ENCODE results near the gene SPACDR.
"Not testable (repeated sequence)": the region's sequence is repeated elsewhere in the genome, so short reads cannot be mapped to it uniquely, and the experiment has no call there.

SPACDR gene

DNA sequence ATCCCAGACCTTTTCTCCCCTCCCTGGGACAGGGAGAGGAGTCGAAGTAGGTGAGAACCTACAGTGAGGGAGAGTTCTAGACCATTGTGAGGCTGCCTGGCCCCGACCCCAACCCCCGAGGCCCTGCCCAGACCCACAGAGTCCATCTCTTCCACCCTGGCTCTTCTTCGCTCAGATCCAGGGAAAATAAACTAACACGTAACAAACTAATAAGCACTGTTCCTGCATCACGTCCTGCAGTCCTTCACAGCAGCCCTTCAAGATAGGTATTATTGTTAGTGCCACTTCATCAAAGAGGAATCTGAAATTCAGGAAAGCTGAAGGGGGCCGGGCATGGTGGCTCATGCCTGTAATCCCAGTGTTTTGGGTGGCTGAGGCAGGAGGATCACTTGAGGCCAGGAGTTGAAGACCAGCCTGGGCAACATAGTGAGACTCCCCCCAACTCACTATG lies at the start of gene SPACDR:
Gene SPACDR (minus strand): TSS at position 51 of the 451 bp plus-strand sequence. CDS start 235 bp downstream, outside the sequence.
- DNase-seq = no peak

DNA sequence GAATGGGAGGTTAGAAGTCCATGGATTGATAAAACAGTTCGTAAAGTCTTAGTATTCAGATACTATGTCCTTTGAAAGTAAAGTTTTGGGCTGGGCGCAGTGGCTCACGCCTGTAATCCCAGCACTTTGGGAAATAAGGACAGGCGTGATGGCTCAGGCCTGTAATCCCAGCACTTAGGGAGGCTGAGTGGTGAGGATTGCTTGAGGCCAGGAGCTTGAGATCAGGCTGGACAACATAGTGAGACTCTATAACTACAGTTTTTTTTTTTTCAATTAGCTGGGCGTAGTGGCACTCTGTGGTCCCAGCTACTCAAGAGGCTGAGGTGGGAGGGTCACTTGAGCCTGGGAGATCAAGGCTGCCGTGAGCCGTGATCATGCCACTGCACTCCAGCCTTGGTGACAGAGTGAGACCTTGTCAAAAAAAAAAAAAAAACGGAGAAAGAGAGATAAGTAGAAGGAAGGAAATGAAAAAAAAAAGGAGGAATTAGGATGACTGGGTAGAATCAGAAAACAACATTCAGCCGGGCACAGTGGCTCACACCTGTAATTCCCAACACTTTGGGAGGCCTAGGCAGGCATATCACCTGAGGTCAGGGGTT lies 49.3 kb upstream of the SPACDR start:
- DNase-seq = peak; percentile 62

GRCh38 chr7:100510437-100511239 lies 46.6 kb upstream of the SPACDR start:
- peak; percentile 98 for DNase-seq

- DNase-seq = no peak
Measured at GRCh38 chr7:100509231-100509630, 45.2 kb upstream of the SPACDR start.

DNA sequence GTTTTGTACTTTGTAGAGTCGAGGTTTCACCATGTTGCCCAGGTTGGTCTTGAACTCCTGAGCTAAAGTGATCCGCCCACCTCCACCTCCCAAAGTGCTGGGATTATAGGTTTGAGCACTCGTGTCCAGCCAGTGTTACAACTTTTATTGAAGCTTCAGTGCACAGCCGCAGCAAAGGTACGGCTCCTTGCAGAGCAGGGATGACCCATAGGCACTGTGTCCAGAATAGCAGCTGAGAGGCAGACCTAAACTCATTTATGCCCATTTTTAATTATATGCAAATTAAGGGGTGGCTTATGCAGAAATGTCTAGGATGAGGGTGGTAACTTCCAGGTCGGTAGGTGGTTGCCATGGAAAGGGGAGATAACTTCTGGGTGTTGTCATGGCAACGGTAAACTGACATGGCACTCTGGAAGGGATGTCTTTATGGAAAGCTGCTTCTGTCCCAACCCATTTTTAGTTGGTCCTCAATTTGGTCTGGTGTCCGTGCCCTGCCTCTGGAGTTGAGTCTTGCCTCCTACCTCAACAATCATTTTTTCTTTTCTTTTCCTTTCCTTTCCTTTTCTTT lies 42.4 kb upstream of the SPACDR start:
- peak; percentile 66 for DNase-seq

DNA sequence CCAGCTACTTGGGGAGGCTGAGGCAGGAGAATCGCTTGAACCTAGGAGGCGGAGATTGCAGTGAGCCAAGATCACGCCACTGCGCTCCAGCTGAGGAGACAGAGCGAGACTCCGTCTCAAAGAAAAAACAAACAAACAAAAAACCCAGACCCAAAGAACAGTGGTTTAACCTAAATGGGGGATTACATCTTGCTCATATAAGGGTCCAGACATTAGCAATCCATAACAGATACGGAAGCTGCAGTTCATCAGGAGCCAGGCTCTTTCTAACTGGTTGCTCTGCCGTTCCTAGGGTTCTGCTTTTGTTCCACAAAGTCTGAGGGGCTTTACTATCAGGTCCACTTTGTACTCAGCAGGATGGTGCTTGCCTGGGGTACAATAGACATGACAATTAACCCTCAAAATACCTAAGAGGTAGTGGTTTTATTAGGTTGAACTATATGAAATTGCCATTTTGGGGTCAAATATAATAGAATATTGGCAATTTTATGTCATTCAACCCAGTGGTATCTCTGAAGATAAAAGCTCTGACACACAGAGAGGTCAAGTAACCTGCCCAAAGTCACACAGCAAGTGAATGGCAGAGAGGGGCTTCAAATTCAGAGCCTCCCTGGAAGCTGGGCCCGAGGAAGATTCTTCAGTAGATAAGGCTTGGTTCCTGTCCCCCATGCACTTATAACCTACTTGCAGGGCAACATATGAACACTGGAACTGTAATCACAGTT lies 41.0 kb upstream of the SPACDR start:
- no peak for DNase-seq

DNA sequence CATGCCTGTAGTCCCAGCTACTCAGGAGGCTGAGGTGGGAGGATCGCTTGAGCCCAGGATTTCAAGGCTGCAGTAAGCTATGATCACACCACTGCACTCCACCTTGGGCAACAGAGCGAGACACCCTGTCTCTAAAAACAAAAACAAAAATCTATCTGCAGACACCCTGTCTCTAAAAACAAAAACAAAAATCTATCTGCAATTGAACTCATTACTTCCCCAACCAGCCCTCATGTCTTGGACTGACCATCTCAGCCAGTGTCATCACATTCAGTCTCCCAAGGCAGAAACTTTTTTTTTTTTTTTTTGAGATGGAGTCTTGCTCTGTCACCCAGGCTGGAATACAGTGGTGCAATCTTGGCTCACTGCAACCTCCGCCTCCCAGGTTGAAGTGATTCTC lies 40.0 kb upstream of the SPACDR start:
- not testable (repeated sequence) for DNase-seq

DNA sequence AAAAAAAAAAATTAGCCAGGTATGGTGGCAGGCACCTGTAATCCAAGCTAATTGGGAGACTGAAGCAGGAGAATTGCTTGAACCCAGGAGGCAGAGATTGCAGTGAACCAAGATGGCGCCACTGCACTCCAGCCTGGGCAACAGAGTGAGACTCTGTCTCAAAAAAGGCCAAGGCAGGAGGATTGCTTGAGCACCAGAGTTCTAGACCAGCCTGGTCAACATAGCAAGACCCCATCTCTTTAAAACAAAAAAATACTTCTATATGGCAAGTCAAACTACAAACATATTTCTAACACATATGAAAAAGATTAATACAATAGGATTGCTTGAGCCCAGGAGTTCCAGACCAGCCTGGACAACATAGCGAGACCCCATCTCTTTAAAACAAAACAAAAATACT lies 36.7 kb upstream of the SPACDR start:
- DNase-seq = not testable (repeated sequence)

GRCh38 chr7:100496509-100496908 lies 32.4 kb upstream of the SPACDR start:
- DNase-seq = no peak

GRCh38 chr7:100493476-100494264 lies 29.6 kb upstream of the SPACDR start:
- DNase-seq = peak; percentile 75

DNA sequence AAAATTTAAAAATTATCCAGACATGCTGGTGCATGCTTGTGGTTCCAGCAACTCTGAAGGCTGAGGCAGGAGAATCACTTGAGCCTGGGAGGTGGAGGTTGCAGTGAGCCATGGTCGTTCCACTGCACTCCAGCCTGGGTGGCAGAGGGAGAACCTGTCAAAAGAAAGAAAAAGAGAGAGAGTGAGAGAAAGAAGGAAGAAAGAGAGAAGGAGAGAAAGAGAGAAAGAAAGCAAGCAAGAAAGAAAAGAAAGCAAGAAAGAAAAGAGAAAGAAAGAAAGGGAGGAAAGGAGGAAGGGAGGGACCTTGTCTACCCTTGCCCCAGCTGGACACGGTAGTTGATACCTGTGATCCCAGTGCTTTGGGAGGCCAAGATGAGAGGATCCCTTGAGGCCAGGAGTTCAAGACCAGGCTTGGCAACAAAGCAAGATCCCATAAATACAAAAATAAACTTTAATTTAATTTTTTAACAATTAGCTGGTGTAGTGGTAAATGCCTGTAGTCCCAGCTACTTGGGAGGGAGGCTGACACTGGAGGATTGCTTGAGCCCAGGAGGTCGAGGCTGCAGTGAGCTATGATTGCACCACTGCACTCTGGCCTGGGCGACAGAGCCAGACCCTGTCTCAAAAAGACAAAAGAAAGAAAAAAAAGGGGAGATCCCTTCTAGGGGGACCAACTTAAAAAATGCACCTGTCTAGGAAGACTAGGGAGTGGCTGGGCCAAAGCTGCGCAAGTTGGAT lies 28.8 kb upstream of the SPACDR start:
- no peak for DNase-seq

GRCh38 chr7:100491192-100491578 lies 27.1 kb upstream of the SPACDR start:
- DNase-seq = no peak

- DNase-seq = no peak
Measured at GRCh38 chr7:100490483-100491191, 26.6 kb upstream of the SPACDR start.

GRCh38 chr7:100489824-100490223 lies 25.8 kb upstream of the SPACDR start:
- DNase-seq = peak; percentile 91

GRCh38 chr7:100489121-100489520 lies 25.1 kb upstream of the SPACDR start:
- DNase-seq = no peak

GRCh38 chr7:100488333-100489095 lies 24.5 kb upstream of the SPACDR start:
- DNase-seq = no peak

DNA sequence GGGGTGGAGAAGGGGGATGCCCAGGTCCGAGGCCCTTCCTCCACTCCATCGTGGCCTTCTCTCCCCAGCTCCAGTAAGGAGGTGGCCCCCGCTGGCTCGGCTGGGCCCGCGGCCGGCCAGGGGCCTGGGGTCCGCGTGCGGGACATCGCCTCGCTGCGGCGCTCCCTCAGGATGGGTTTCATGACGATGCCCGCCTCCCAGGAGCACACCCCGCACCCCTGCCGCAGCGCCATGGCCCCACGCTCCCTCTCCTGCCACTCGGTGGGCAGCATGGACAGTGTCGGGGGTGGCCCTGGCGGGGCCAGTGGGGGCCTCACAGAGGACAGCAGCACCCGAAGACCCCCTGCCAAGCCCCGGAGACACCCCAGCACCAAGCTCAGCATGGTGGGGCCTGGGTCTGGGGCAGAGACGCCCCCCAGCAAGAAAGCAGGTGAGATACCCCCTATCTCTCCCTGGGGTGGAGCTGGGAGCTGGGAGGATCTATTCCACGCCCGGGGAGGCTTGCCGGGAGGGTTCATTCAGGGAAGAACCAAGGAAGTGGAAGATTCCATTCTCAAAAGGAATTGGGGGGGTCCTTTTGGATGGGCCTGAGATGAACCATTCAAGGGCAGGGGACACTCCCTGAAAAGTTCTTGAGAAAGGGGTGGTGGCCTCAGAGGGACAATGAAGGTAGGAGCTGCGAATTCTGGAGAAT lies 22.8 kb upstream of the SPACDR start:
- no peak for DNase-seq

- no peak for DNase-seq
Measured at GRCh38 chr7:100486111-100486636, 22.1 kb upstream of the SPACDR start.

DNA sequence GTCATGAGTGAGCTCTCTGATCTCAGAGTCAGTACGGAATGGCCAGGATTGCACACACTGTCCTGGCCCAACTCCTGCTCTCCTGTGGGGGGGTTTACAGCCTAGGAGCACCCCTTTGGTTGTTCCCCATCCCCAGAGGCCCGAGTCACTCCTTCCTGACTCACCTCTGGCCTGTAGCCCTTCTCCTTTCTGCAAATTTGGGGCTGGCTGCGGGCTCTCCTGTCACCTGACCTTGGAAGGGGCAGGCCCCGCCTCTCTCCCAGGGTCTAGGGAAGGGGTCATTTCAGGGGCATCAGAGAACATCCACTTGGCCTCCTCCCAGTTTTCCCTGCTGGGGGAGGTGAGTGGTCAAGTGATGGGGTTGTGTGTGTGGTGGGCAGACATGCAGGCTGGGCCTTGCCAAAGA lies 21.4 kb upstream of the SPACDR start:
- no peak for DNase-seq

DNA sequence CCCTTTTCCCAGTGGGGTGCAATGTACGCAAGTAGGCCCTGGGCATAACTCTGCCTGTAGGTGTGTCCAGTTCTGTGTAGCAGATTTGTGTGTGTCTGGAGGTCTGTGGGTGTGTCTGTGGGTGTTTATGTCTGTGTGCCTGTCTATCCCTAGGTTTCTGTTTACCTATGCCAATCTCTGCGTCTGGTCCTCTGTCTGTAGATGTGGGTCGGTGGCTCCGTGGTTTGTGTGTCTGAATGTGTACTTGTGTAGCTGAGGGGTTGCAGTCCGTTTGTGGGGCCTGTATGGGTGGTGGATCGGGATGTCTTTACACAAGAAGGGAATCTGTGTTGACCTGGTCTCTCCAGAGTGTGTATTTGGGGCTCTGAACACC lies 20.6 kb upstream of the SPACDR start:
- no peak for DNase-seq
